Measurements from ENCODE around the gene BNIP1. TPM values are rescaled to one million over a fixed set of nuclear protein-coding genes. Genes with fewer than 3 reads are reported as not detected.

The BNIP1 gene
- total RNA-seq (9.2 and 14.1 TPM in 2 replicates), polyA plus RNA-seq (11.4 and 19.9 TPM in 2 replicates)

DNA sequence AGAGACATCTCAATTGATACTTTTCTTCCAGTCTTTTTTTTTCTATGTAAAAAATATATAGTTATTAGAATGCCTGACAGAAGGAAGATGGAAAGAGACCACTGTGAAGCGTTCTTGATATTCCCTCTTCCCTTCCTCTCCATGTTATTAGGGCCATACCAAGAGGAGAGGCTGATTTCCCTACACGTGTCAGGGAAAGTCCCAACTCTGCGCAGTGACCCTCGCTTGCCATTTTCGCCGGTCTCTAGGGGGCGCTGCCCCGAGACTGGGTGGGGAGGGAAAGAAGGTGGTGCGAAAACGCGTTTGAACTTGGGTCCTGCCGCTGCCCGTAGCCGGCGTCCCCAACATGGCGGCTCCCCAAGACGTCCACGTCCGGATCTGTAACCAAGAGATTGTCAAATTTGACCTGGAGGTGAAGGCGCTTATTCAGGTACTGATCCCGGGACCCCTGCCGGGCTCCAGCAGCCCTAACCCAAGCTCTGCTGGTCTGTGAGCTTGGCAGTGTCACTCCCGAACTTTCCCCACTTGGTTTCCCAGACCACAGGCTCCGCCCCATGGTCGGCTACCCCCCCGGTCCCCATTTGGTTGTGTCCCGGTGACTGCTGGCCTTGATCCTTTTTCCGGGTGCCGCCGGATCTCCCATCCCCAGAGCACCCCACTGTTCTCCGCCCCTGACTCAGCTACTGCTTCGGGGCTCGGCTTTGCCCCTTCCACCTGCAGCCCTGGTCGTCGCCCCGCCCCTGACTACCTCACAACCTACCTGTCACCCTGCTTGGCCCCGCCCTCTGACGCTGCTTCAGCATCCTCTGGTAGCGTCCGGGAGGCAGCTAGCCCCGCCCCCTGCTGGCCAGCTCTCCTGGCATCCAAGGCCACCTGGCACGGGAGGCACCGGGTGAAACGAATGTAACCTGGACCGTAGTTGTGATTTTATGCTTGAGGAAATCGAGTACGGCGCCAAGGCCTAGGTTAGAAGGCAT lies at the start of gene BNIP1:
Gene BNIP1, plus strand, starts transcription at position 332 of the 977 bp plus-strand sequence. Its CDS starts 15 bp downstream, at position 347.
- TF ChIP-seq, protein P1, sequence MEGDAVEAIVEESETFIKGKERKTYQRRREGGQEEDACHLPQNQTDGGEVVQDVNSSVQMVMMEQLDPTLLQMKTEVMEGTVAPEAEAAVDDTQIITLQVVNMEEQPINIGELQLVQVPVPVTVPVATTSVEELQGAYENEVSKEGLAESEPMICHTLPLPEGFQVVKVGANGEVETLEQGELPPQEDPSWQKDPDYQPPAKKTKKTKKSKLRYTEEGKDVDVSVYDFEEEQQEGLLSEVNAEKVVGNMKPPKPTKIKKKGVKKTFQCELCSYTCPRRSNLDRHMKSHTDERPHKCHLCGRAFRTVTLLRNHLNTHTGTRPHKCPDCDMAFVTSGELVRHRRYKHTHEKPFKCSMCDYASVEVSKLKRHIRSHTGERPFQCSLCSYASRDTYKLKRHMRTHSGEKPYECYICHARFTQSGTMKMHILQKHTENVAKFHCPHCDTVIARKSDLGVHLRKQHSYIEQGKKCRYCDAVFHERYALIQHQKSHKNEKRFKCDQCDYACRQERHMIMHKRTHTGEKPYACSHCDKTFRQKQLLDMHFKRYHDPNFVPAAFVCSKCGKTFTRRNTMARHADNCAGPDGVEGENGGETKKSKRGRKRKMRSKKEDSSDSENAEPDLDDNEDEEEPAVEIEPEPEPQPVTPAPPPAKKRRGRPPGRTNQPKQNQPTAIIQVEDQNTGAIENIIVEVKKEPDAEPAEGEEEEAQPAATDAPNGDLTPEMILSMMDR (IDR thresholded peaks at IDR 0.05; ENCODE audit: low read depth, low read length): peak; percentile 98
- no peaks in the 10 kb centered on the region for H3K27me3 ChIP-seq
- H3K4me3 ChIP-seq: peak within 1 kb of the TSS; percentile 79
- H3K27ac ChIP-seq: peak within 1 kb of the TSS; percentile 86
- no peaks in the 10 kb centered on the region for H3K9me3 ChIP-seq (ENCODE audit: low read depth)
- H3K4me1 ChIP-seq (ENCODE audit: low read depth): no peaks in the 10 kb centered on the region
- H3K36me3 ChIP-seq: peaks cover 4% of the 10 kb centered on the region
- peak; percentile 94 to 96 for DNase-seq (ENCODE audit: low read depth in 1 of 2, low spot score in 1 of 2)

GRCh38 chr5:173098787-173099186 lies 45.5 kb upstream of the BNIP1 start:
- H3K9me3 ChIP-seq (ENCODE audit: low read depth): no peaks in the 10 kb centered on the region
- H3K36me3 ChIP-seq: no peaks in the 10 kb centered on the region
- no peaks in the 10 kb centered on the region for H3K4me1 ChIP-seq (ENCODE audit: low read depth)
- H3K27me3 ChIP-seq: no peaks in the 10 kb centered on the region
- H3K27ac ChIP-seq: no peak overlapping the region
- H3K4me3 ChIP-seq: no peak overlapping the region
- TF ChIP-seq, protein P1 (IDR thresholded peaks at IDR 0.05; ENCODE audit: low read depth, low read length): no peak
- no peak for DNase-seq (ENCODE audit: low read depth in 1 of 2, low spot score in 1 of 2)

DNA sequence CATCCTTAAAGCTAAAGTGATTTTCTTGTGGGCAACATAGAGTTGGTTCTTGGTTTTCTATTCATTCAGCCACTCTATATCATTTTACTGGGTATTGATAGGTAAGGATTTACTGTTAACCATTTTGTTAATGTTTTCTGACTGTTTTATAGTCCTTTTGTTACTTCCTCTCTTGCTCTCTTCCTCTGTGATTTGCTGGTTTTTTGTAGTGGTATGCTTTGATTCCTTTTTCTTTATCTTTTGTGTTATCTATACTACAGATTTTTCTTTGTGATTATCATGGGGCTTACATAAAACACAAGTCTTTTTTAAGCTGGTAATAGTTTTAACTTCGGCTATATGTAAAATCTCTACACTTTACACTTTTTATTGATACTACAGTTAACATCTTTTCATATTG lies 44.9 kb upstream of the BNIP1 start:
- TF ChIP-seq, protein P1 (IDR thresholded peaks at IDR 0.05; ENCODE audit: low read depth, low read length): no peak
- H3K36me3 ChIP-seq: no peaks in the 10 kb centered on the region
- H3K4me1 ChIP-seq (ENCODE audit: low read depth): no peaks in the 10 kb centered on the region
- no peak for DNase-seq (ENCODE audit: low read depth in 1 of 2, low spot score in 1 of 2)
- H3K4me3 ChIP-seq: no peak overlapping the region
- H3K27me3 ChIP-seq: no peaks in the 10 kb centered on the region
- H3K9me3 ChIP-seq (ENCODE audit: low read depth): no peaks in the 10 kb centered on the region
- no peak overlapping the region for H3K27ac ChIP-seq

GRCh38 chr5:173101245-173101644 lies 43.1 kb upstream of the BNIP1 start:
- TF ChIP-seq, protein P1 (IDR thresholded peaks at IDR 0.05; ENCODE audit: low read depth, low read length): no peak
- DNase-seq (ENCODE audit: low read depth in 1 of 2, low spot score in 1 of 2): no peak
- H3K4me3 ChIP-seq: no peak overlapping the region
- H3K27me3 ChIP-seq: no peaks in the 10 kb centered on the region
- no peaks in the 10 kb centered on the region for H3K4me1 ChIP-seq (ENCODE audit: low read depth)
- no peak overlapping the region for H3K27ac ChIP-seq
- H3K9me3 ChIP-seq (ENCODE audit: low read depth): no peaks in the 10 kb centered on the region
- H3K36me3 ChIP-seq: no peaks in the 10 kb centered on the region

DNA sequence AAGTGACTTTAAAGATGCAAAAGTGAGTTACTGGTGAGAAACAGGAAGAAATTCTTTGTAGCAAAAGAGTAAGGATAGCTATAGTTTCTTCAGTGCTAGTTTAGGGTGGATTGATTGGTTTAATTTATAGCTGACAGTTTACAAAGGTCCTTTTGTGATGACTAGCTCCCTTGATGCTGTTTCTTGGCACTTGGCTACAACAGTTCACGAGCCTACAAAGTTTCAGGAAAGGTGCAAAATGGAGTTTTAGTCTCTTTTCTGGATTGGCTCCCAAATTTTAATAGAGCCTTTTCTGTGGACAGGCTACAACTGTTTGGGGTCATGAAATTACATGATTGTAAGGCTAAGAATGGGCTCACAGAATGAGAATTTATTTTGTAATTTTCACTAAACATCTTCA lies 40.9 kb upstream of the BNIP1 start:
- DNase-seq (ENCODE audit: low read depth in 1 of 2, low spot score in 1 of 2): no peak
- Histone ChIP-seq H3K9me3 (ENCODE audit: low read depth) (no peaks in the 10 kb centered on the region), H3K27me3 (no peaks in the 10 kb centered on the region), H3K27ac (no peak overlapping the region), H3K4me3 (no peak overlapping the region), H3K4me1 (ENCODE audit: low read depth) (no peaks in the 10 kb centered on the region), H3K36me3 (no peaks in the 10 kb centered on the region)
- TF ChIP-seq, protein P1 (IDR thresholded peaks at IDR 0.05; ENCODE audit: low read depth, low read length): no peak

Data from cardiac muscle cell (in vitro differentiated cells and primary cell).